NT2/D1 (cell line): ENCODE data around the gene ADCY3.

ENCODE experiments used
- SUZ12 ChIP-seq: IDR thresholded peaks from 2 replicates; pipeline ENCODE4 v1.6.1; 2011; ENCODE audit not compliant: insufficient read length, insufficient read depth; ENCODE audit errors: extremely low read depth
- YY1 ChIP-seq: IDR thresholded peaks from 2 replicates; pipeline ENCODE4 v1.6.1; 2011; ENCODE audit not compliant: insufficient read length, insufficient read depth

DNA sequence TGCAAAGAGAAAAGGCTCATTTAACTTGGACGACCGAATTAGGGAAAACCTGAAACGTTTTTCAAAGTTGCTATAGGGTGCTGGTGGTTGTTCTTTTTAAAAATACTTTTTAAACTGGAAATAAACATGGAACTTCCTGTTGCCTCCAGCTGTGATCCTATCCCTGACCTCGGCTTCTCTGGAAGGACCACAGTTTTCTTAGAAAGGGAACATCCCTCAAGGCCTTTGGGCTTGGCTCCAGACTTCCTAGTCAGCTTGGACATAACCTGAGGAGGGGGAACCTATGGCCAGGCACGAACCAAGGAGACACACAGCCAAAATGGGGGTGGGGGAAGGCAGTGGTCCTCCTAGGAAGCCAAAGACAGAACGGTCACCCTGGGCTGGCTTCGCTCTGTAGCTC is 69.1 kb downstream of the ADCY3 start:
- TF ChIP-seq YY1, result no peak
- TF ChIP-seq SUZ12, result no peak
